ENCODE results near the gene SUPT16H.

GRCh38 chr14:21347201-21347600, 36.6 kb downstream of the SUPT16H start:
- TF ChIP-seq POLR2A (IDR thresholded peaks at IDR 0.05; ENCODE audit: low read length) (no peak), KDM1A (IDR thresholded peaks at IDR 0.05; ENCODE audit: low read depth) (no peak), PBX3 (IDR thresholded peaks at IDR 0.05) (no peak), USF2 (IDR thresholded peaks at IDR 0.05) (no peak)
- TF ChIP-seq, protein P1, sequence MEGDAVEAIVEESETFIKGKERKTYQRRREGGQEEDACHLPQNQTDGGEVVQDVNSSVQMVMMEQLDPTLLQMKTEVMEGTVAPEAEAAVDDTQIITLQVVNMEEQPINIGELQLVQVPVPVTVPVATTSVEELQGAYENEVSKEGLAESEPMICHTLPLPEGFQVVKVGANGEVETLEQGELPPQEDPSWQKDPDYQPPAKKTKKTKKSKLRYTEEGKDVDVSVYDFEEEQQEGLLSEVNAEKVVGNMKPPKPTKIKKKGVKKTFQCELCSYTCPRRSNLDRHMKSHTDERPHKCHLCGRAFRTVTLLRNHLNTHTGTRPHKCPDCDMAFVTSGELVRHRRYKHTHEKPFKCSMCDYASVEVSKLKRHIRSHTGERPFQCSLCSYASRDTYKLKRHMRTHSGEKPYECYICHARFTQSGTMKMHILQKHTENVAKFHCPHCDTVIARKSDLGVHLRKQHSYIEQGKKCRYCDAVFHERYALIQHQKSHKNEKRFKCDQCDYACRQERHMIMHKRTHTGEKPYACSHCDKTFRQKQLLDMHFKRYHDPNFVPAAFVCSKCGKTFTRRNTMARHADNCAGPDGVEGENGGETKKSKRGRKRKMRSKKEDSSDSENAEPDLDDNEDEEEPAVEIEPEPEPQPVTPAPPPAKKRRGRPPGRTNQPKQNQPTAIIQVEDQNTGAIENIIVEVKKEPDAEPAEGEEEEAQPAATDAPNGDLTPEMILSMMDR (IDR thresholded peaks at IDR 0.05): no peak
- TF ChIP-seq, protein P2, sequence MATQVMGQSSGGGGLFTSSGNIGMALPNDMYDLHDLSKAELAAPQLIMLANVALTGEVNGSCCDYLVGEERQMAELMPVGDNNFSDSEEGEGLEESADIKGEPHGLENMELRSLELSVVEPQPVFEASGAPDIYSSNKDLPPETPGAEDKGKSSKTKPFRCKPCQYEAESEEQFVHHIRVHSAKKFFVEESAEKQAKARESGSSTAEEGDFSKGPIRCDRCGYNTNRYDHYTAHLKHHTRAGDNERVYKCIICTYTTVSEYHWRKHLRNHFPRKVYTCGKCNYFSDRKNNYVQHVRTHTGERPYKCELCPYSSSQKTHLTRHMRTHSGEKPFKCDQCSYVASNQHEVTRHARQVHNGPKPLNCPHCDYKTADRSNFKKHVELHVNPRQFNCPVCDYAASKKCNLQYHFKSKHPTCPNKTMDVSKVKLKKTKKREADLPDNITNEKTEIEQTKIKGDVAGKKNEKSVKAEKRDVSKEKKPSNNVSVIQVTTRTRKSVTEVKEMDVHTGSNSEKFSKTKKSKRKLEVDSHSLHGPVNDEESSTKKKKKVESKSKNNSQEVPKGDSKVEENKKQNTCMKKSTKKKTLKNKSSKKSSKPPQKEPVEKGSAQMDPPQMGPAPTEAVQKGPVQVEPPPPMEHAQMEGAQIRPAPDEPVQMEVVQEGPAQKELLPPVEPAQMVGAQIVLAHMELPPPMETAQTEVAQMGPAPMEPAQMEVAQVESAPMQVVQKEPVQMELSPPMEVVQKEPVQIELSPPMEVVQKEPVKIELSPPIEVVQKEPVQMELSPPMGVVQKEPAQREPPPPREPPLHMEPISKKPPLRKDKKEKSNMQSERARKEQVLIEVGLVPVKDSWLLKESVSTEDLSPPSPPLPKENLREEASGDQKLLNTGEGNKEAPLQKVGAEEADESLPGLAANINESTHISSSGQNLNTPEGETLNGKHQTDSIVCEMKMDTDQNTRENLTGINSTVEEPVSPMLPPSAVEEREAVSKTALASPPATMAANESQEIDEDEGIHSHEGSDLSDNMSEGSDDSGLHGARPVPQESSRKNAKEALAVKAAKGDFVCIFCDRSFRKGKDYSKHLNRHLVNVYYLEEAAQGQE (IDR thresholded peaks at IDR 0.05): no peak

Data from A549 (cell line).